GM12865 (cell line): Measurements from ENCODE around the gene TRAP1.

Experiments used
- DNase-seq: peaks from one replicate; pipeline ENCODE4 v3.0.0; 2010; ENCODE audit warnings: low read depth
- H3K4me3 ChIP-seq: 2 replicates; pipeline ENCODE4 v1.5.1; 2011; ENCODE audit warnings: mild to moderate bottlenecking, low read depth, low read length, control low read depth
- CTCF ChIP-seq: IDR thresholded peaks from 2 replicates; pipeline ENCODE4 v1.5.1; 2011; ENCODE audit warnings: low read length, control low read depth, low read depth, inconsistent platforms; ENCODE audit not compliant: insufficient read depth; ENCODE audit errors: missing control alignments

The TRAP1 gene

DNA sequence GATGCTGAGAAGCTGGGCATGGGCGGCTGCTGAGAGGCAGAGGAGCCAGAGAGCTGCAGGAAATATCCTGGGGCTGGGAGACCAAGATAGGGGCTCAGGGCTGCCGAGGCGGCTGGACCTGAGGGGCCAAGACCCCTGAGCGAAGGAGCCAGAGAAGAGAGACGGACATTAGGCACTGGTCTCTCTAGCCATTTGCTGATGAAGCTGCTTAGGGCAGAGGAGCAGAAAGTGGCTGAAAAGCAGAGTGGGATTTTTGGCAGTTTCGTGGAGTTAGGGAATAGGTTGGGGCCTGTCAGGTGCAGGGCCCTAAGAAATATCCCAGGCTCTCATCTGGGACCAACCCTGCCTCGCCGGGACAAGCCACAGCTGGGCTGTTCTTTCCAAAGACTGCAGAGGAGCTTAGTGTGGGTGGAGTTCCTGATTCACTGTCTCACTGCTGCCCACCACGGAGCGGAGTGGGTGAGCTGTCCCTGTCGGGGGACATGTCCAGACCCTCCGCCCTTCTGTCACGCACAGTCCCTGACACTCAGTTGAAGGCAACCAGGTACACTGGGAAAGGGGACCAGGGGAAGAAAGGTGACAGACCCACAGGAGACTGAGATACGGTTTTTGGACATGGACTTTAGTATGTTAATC, 74.1 kb downstream of the TRAP1 start:
- TF ChIP-seq CTCF, result no peak
- no peak overlapping the region for H3K4me3 ChIP-seq

DNA sequence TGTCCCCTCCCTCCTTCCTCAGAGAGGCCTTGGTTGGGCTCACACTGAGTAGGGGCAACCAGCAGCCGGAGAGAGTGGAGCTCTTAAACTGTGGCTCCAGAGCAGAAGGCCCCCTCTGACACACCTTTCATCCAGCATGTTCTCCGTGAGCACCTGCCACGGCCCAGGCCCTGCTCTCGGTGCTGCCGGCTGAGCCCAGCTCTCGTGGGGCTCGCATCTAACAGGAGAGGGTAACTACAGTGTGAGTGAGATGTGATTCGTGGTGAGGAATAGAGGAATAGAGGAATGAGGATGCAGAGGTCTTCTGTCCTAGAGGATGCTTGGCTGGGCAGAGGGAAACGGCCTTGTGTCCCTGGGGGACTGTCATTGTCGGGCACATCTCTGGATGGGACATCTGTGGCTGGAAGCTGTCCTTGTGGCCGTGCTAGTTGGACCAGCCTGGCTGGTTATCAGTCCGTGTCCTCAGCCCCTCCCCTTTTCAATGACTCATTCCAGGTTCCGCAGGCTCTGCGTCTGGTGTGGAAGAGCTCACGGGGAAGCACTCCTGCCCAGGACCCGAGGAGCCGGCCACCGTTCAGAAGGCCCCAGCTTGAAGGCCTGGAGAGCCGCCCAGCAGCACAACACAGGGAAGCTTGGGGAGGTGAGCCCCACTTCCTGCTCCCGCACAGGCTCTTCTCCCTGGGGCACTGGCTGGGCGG, 74.8 kb downstream of the TRAP1 start:
- no peak for DNase-seq
- H3K4me3 ChIP-seq, result no peak overlapping the region
- TF ChIP-seq CTCF, result no peak

More for the DNA sequence above, 74.1 kb downstream of the TRAP1 start:
- no peak for DNase-seq

DNA sequence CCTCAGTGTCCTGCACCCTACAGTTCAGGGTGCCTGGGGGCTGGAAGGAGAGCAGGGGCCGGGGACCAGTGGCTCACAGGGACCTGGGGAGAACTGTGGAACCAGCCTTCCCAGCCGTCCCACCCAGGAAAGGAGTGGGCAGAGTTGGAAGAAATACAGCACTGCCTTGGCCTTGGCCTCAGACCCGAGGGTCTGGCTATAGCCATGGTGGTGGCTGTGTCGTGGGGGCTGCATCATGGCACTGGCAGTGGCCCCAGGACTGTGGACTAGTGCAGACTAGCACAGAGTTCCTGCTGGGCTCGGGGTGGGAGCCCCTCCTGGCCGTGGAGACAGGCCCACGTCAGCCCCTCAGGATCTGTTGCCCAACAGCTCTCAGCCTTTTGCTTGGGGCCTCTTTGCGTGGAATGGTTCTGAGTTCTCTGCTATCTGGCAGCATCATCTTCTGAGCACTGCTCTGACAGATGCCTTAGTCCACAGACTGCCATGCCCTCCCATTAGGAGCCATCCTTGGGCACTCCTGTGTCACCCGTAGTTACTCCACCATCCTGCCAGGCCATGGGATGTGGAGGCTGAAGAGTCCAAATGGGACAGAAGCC, 75.4 kb downstream of the TRAP1 start:
- no peak overlapping the region for H3K4me3 ChIP-seq
- DNase-seq, result no peak
- TF ChIP-seq CTCF, result no peak

DNA sequence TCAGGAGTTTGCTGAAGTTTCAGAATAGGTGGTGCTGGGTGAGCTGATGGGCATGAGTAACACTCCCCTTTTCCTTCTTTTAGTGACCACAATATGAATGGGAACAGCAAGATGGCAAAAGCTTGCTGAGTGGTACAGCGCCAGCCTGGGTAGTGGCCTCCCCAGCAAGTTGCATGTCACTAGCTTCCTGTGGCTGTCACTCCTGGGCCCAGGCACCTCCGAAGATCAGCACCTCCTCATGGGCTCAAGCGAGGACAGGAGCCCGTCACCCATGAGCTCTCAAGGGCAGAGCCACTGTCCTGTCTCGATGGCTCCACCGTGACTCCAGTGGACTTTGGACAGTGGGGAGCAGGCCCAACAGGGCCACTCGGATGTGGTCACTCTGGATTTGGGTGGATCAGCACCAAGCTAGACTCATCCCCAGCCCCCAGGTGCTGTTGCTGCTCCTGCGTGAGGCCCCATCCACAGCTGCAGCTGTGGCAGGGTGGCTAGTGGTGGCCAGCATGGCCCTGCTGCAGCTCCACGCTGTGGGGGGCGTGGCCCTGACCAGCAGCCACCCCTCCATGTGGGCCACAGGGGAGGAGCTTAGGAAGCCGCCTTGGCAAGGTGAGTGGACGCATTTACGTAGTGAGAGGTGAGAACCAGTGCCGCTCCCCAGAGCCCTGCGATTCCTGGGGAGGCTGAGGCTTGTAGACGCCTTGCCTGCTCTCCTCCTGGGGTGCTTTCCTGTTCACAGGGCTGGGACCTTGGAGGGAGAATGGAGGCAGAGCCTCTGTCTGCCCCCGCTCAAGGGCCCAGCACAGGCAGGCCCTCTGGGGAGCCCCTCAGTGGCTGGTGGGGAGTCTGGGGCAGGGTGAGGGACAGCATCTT, 76.5 kb downstream of the TRAP1 start:
- DNase-seq, result no peak
- H3K4me3 ChIP-seq, result no peak overlapping the region
- TF ChIP-seq CTCF, result no peak

- no peak for TF ChIP-seq CTCF
- H3K4me3 ChIP-seq, result no peak overlapping the region
- no peak for DNase-seq
These were observed 77.1 kb downstream of the TRAP1 start for GRCh38 chr16:3640207-3640606.

GRCh38 chr16:3638916-3639644, 78.2 kb downstream of the TRAP1 start:
- no peak for TF ChIP-seq CTCF
- H3K4me3 ChIP-seq, result no peak overlapping the region
- no peak for DNase-seq
